Measurements from ENCODE around the gene CBY1.
"Not testable (repeated sequence)": the region's sequence is repeated elsewhere in the genome, so short reads cannot be mapped to it uniquely, and the experiment has no call there.

Gene CBY1

DNA sequence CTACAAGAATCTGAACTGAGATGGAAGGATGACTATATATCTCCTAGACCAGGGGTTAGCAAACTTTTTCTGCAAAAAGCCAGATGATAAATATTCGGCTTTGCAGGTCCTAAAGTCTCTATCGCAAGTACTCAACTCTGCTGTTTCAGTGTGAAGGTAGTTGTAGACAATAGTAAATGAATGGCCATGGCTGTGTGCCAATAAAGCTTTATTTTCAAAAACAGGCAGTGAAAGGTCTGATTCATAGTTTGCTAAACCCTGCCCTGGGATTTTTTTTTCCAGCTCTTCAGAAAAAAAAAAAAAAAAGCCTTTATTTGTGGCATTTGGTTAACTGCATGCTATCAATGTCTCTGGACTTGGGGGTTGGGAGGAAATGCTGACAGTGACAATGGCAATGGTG, 37.8 kb upstream of the CBY1 start:
- WGBS (ENCODE audit: insufficient coverage, insufficient read length), result no CpG with 5 or more reads among the region's 2 CpGs
- Histone ChIP-seq H3K4me3 (ENCODE audit: low read length) (no peak overlapping the region), H3K36me3 (ENCODE audit: control insufficient read depth, insufficient read depth, low read length) (0 out of 2 replicates have a peak, but pooled peaks cover 2% of the 10 kb centered on the region), H3K27ac (ENCODE audit: low read length) (no peak overlapping the region), H3K9me3 (ENCODE audit: control insufficient read depth, insufficient read depth, low read length) (no peaks in the 10 kb centered on the region), H3K4me1 (ENCODE audit: control insufficient read depth, insufficient read depth, low read length) (no peaks in the 10 kb centered on the region), H3K27me3 (ENCODE audit: control insufficient read depth, insufficient read depth, low read length) (no peaks in the 10 kb centered on the region)
- no peak for DNase-seq (ENCODE audit: low read depth, low spot score)

DNA sequence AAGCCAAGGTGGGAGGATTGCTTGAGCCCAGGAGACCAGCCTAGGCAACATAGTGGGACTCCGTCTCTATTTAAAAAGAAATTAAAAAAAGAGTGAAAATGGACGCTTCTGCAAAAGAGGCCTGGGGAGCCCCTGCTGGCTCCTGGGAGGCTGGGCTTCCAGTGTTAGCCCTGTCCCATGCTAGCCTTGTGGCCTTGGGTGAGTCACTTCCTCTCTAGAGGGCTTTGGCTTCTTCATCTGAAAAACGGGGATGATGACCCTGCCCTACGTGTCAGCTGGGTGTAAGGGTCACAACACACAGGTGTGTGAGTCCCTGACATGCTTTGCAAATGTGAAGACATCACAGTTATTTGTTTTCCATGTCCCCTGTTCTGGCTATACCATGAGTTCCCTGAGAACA, 33.1 kb upstream of the CBY1 start:
- H3K27ac ChIP-seq (ENCODE audit: low read length), result no peak overlapping the region
- no peaks in the 10 kb centered on the region; the same call in 1 of the 2 replicates for H3K36me3 ChIP-seq (ENCODE audit: control insufficient read depth, insufficient read depth, low read length)
- no peaks in the 10 kb centered on the region for H3K4me1 ChIP-seq (ENCODE audit: control insufficient read depth, insufficient read depth, low read length)
- no peaks in the 10 kb centered on the region for H3K27me3 ChIP-seq (ENCODE audit: control insufficient read depth, insufficient read depth, low read length)
- DNase-seq (ENCODE audit: low read depth, low spot score), result no peak
- H3K4me3 ChIP-seq (ENCODE audit: low read length), result no peak overlapping the region
- H3K9me3 ChIP-seq (ENCODE audit: control insufficient read depth, insufficient read depth, low read length), result no peaks in the 10 kb centered on the region
- WGBS (ENCODE audit: insufficient coverage, insufficient read length), result no CpG with 5 or more reads among the region's 4 CpGs

DNA sequence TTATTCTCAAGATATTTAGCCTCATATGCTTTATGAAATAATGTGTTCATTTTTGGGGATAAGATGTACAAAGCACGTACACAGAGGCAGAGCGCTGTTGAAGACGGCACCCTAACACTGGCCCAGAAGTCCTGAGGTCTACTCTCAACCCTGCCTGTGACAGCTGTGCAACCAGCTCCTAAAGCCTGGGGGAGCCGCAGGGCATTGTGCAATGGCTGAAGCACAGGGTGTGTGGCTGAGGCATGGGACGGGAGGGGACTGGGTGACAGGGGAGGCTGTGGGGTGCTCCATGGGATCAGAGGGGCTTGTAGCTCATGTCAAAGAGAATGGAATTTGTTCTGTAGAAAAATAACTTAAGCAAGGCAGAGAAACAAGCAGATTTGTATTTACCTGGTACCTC, 28.0 kb upstream of the CBY1 start:
- Histone ChIP-seq H3K4me1 (ENCODE audit: control insufficient read depth, insufficient read depth, low read length) (no peaks in the 10 kb centered on the region), H3K4me3 (ENCODE audit: low read length) (no peak overlapping the region; the same call in 1 of the 2 replicates), H3K27ac (ENCODE audit: low read length) (no peak overlapping the region), H3K9me3 (ENCODE audit: control insufficient read depth, insufficient read depth, low read length) (no peaks in the 10 kb centered on the region; the same call in 1 of the 2 replicates), H3K36me3 (ENCODE audit: control insufficient read depth, insufficient read depth, low read length) (no peaks in the 10 kb centered on the region; the same call in 1 of the 2 replicates), H3K27me3 (ENCODE audit: control insufficient read depth, insufficient read depth, low read length) (no peaks in the 10 kb centered on the region)
- WGBS (ENCODE audit: insufficient coverage, insufficient read length), result no CpG with 5 or more reads among the region's 5 CpGs
- no peak for DNase-seq (ENCODE audit: low read depth, low spot score)

DNA sequence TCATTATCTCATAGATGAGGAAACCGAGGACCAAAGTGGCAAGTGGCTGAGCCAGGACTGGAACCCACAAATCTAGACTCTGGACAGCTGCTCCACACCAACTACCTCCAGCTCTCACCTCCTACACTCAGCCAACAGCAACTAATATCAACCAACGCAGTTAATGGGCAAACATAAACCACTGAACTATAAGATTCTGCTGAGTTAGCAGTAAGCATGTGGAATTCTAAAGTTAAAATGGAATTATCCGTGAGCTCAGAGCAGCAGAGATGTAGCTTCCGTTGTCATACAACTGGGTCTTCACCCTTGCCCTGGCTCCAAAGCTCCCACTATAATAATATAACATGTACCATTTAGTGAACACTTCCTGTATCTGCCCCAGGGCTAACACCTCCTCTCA, 27.3 kb upstream of the CBY1 start:
- no peak for DNase-seq (ENCODE audit: low read depth, low spot score)
- no peaks in the 10 kb centered on the region; the same call in 1 of the 2 replicates for H3K9me3 ChIP-seq (ENCODE audit: control insufficient read depth, insufficient read depth, low read length)
- H3K36me3 ChIP-seq (ENCODE audit: control insufficient read depth, insufficient read depth, low read length), result no peaks in the 10 kb centered on the region; the same call in 1 of the 2 replicates
- no CpG with 5 or more reads among the region's 4 CpGs for WGBS (ENCODE audit: insufficient coverage, insufficient read length)
- no peak overlapping the region for H3K27ac ChIP-seq (ENCODE audit: low read length)
- no peaks in the 10 kb centered on the region for H3K27me3 ChIP-seq (ENCODE audit: control insufficient read depth, insufficient read depth, low read length)
- no peaks in the 10 kb centered on the region for H3K4me1 ChIP-seq (ENCODE audit: control insufficient read depth, insufficient read depth, low read length)
- no peak overlapping the region for H3K4me3 ChIP-seq (ENCODE audit: low read length)

DNA sequence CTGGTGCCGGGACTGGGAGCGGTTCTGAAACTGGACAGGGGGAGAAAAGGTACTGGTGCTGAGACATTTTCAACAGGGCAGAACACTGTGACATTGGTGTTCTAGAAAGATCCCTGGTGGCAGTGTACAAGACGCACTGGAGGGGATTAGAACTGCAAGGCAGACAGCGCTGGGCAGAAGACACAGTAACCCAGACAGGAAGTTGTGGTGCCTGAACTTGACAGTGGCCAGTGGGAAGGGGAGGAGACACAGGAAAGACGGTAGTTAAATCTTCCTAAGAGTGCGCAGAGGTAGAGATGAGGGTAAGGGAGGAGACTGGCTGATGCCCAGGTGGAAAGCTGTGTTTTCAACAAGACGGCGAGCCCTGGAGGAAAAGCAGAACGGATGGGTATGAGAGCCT, 24.7 kb upstream of the CBY1 start:
- Histone ChIP-seq H3K4me1 (ENCODE audit: control insufficient read depth, insufficient read depth, low read length) (no peaks in the 10 kb centered on the region), H3K27ac (ENCODE audit: low read length) (no peak overlapping the region), H3K27me3 (ENCODE audit: control insufficient read depth, insufficient read depth, low read length) (no peaks in the 10 kb centered on the region), H3K4me3 (ENCODE audit: low read length) (no peak overlapping the region), H3K36me3 (ENCODE audit: control insufficient read depth, insufficient read depth, low read length) (no peaks in the 10 kb centered on the region), H3K9me3 (ENCODE audit: control insufficient read depth, insufficient read depth, low read length) (no peaks in the 10 kb centered on the region; the same call in 1 of the 2 replicates)
- no CpG with 5 or more reads among the region's 9 CpGs for WGBS (ENCODE audit: insufficient coverage, insufficient read length)
- no peak for DNase-seq (ENCODE audit: low read depth, low spot score)

DNA sequence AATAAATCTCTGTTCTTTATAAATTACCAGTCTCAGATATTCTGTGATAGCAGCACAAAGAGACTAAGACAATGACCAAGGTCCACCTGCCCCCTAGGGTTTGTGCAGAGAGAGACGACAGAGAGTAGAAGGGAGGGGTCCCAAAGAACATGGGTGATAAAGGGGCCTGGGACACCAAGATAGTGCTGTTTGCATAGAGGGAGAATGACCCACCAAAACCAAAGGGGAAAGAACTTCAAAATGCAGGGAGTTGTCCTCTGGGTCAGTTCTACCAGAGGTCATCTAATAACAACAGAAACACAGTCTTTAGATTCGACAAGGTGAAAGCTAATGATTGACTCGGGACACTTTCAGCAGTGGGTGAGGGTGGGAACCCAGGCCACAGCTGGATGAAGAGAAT, 23.9 kb upstream of the CBY1 start:
- H3K36me3 ChIP-seq (ENCODE audit: control insufficient read depth, insufficient read depth, low read length), result no peaks in the 10 kb centered on the region
- no peaks in the 10 kb centered on the region; the same call in 1 of the 2 replicates for H3K9me3 ChIP-seq (ENCODE audit: control insufficient read depth, insufficient read depth, low read length)
- H3K4me3 ChIP-seq (ENCODE audit: low read length), result no peak overlapping the region
- no peaks in the 10 kb centered on the region for H3K27me3 ChIP-seq (ENCODE audit: control insufficient read depth, insufficient read depth, low read length)
- no peak overlapping the region for H3K27ac ChIP-seq (ENCODE audit: low read length)
- WGBS (ENCODE audit: insufficient coverage, insufficient read length), result no CpG with 5 or more reads among the region's 3 CpGs
- no peaks in the 10 kb centered on the region for H3K4me1 ChIP-seq (ENCODE audit: control insufficient read depth, insufficient read depth, low read length)
- no peak for DNase-seq (ENCODE audit: low read depth, low spot score)

DNA sequence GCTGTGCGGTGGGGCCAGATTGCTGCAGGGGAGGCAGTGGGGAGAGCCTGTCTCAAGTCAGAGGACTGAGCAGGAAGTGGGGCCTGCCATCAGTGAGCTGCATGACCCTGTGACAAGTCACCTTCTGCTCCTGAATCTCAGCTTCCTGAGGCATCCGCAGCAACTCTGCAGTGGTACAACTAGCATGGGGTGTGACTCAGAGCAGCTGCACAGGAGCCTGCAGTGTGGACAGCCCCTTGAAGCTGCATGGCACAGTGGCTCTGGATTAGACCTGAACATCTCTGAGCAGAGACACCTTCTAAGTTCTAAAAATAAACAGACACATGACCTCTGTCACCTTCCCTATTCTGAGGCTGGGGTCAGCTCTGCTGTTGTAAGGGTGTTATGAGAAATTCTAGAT, 18.2 kb upstream of the CBY1 start:
- no peaks in the 10 kb centered on the region for H3K27me3 ChIP-seq (ENCODE audit: control insufficient read depth, insufficient read depth, low read length)
- WGBS (ENCODE audit: insufficient coverage, insufficient read length), result no CpG with 5 or more reads among the region's 2 CpGs
- DNase-seq (ENCODE audit: low read depth, low spot score), result no peak
- H3K4me1 ChIP-seq (ENCODE audit: control insufficient read depth, insufficient read depth, low read length), result no peaks in the 10 kb centered on the region
- H3K27ac ChIP-seq (ENCODE audit: low read length), result no peak overlapping the region
- no peak overlapping the region for H3K4me3 ChIP-seq (ENCODE audit: low read length)
- no peaks in the 10 kb centered on the region for H3K36me3 ChIP-seq (ENCODE audit: control insufficient read depth, insufficient read depth, low read length)
- H3K9me3 ChIP-seq (ENCODE audit: control insufficient read depth, insufficient read depth, low read length), result no peaks in the 10 kb centered on the region

DNA sequence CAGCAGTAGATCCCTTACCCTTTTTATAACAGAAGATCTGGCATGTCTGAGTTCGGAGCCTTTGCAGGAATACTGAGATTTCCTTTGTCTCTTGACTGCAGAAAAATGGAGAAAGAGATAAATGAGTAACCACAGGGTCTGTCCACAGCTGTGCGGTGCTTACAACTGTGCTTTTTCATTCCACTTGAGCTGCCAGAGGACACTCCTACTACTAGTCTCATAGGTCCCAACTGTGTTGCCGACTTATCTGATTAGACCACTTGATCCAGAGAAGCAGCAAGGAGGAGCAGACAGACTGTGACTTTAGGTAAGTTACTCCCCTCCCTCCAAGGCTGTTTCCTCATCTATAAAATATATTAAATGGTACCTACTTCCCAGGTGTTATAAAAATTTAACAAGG, 17.7 kb upstream of the CBY1 start:
- Histone ChIP-seq H3K4me1 (ENCODE audit: control insufficient read depth, insufficient read depth, low read length) (no peaks in the 10 kb centered on the region), H3K27ac (ENCODE audit: low read length) (no peak overlapping the region), H3K36me3 (ENCODE audit: control insufficient read depth, insufficient read depth, low read length) (no peaks in the 10 kb centered on the region), H3K27me3 (ENCODE audit: control insufficient read depth, insufficient read depth, low read length) (no peaks in the 10 kb centered on the region), H3K9me3 (ENCODE audit: control insufficient read depth, insufficient read depth, low read length) (no peaks in the 10 kb centered on the region), H3K4me3 (ENCODE audit: low read length) (no peak overlapping the region)
- DNase-seq (ENCODE audit: low read depth, low spot score), result no peak
- no CpG with 5 or more reads among the region's 3 CpGs for WGBS (ENCODE audit: insufficient coverage, insufficient read length)

DNA sequence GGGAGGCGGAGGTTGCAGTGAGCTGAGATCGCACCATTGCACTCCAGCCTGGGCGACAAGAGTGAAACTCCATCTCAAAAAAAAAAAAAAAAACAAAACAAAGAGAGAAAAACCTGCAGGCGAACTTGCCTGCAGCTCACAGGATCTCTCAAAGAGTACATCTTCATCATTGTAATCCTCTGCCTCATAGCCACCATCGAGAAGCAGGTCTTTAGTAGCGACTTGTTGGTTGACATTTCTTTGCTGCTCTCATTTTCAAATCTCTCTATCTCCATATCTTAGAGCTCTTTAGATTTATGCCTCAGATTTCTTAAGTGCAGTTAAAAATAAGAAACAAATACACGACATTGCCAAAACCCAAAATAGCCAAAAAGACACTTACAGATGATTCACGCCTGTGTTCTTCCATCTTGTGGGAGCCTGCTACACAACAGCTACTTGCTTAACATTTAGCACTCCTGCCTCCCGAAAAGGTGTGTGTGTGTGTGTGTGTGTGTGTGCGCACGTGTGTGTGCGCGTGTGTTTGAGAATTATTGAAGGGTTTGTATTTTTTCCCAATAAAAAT, 14.9 kb upstream of the CBY1 start:
- Histone ChIP-seq H3K27ac (ENCODE audit: low read length) (no peak overlapping the region), H3K27me3 (ENCODE audit: control insufficient read depth, insufficient read depth, low read length) (no peaks in the 10 kb centered on the region), H3K4me1 (ENCODE audit: control insufficient read depth, insufficient read depth, low read length) (no peaks in the 10 kb centered on the region), H3K36me3 (ENCODE audit: control insufficient read depth, insufficient read depth, low read length) (no peaks in the 10 kb centered on the region), H3K4me3 (ENCODE audit: low read length) (no peak overlapping the region), H3K9me3 (ENCODE audit: control insufficient read depth, insufficient read depth, low read length) (no peaks in the 10 kb centered on the region)
- no CpG with 5 or more reads among the region's 13 CpGs for WGBS (ENCODE audit: insufficient coverage, insufficient read length)
- no peak for DNase-seq (ENCODE audit: low read depth, low spot score)

DNA sequence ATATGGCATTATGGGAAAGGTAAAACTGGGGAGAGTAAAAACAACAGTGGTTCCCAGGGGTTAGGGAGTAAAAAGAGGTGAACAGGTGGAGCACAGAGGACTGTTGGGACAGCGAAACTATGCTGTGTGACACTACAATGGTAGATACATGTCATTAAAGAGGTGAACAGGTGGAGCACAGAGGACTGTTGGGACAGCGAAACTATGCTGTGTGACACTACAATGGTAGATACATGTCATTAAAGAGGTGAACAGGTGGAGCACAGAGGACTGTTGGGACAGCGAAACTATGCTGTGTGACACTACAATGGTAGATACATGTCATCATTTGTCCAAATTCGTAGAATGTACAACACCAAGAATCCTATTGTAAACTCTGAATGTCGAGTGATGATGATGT, 12.2 kb upstream of the CBY1 start:
- no CpG with 5 or more reads among the region's 5 CpGs for WGBS (ENCODE audit: insufficient coverage, insufficient read length)
- not testable (repeated sequence) for H3K9me3 ChIP-seq (ENCODE audit: control insufficient read depth, insufficient read depth, low read length); H3K36me3 ChIP-seq (ENCODE audit: control insufficient read depth, insufficient read depth, low read length); H3K4me1 ChIP-seq (ENCODE audit: control insufficient read depth, insufficient read depth, low read length); H3K27ac ChIP-seq (ENCODE audit: low read length); H3K4me3 ChIP-seq (ENCODE audit: low read length); DNase-seq (ENCODE audit: low read depth, low spot score); H3K27me3 ChIP-seq (ENCODE audit: control insufficient read depth, insufficient read depth, low read length)

DNA sequence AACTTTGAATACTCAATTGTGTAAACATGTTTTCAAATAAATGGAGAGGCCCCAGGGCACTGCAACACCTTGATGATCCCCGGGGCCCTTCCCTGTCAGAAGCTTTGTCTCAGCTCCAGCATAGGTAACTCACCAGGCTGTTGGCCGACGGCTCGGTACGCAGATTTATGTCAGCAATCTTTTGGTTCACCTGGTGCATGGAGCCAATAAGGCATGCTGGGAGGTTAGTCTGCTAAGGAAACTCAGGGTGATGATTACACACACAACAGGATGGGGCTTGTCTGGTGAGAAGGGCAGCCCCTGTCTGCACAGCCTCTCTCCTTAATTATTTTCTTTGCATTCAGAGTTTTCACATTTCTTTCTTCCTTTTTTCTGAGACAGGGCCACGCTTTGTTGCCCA, 11.0 kb upstream of the CBY1 start:
- no peak for DNase-seq (ENCODE audit: low read depth, low spot score)
- no peaks in the 10 kb centered on the region for H3K36me3 ChIP-seq (ENCODE audit: control insufficient read depth, insufficient read depth, low read length)
- H3K9me3 ChIP-seq (ENCODE audit: control insufficient read depth, insufficient read depth, low read length), result no peaks in the 10 kb centered on the region
- no peaks in the 10 kb centered on the region for H3K4me1 ChIP-seq (ENCODE audit: control insufficient read depth, insufficient read depth, low read length)
- no CpG with 5 or more reads among the region's 6 CpGs for WGBS (ENCODE audit: insufficient coverage, insufficient read length)
- H3K27ac ChIP-seq (ENCODE audit: low read length), result no peak overlapping the region
- no peaks in the 10 kb centered on the region for H3K27me3 ChIP-seq (ENCODE audit: control insufficient read depth, insufficient read depth, low read length)
- H3K4me3 ChIP-seq (ENCODE audit: low read length), result no peak overlapping the region
